Activated T-cell treated with anti-CD3 and anti-CD28 coated beads, Interleukin-2, amount 50 U/mL, for 72 hours (primary cell): ENCODE data around the gene FBN1. TPM values are rescaled to one million over a fixed set of nuclear protein-coding genes. Genes with fewer than 3 reads are reported as not detected.

Experiments used
- ATAC-seq, 2 donors: fragments of 150-1000 bp; cut with Tn5 transposase; replicated peaks in 1 of 2; 2 replicates each; pipeline ENCODE4 v1.10.0; 2021; ENCODE audit warnings: moderate library complexity in 2 of 2, mild to moderate bottlenecking in 1 of 2
- DNase-seq, 2 donors: peaks; one replicate each; pipeline ENCODE4 v3.0.0; 2021 to 2022; ENCODE audit warnings: mixed read lengths in 1 of 2
- H3K27ac Mint-ChIP-seq: one replicate; pipeline ENCODE4 v1.8.0; 2022; ENCODE audit warnings: mild to moderate bottlenecking, moderate library complexity, mixed read lengths
- H3K27me3 Mint-ChIP-seq: one replicate; pipeline ENCODE4 v1.8.0; 2022; ENCODE audit warnings: low read depth, mixed read lengths
- H3K36me3 Mint-ChIP-seq, 2 donors: one replicate each; pipeline ENCODE4 v1.8.0; 2022; ENCODE audit warnings: mixed read lengths in 2 of 2, mild to moderate bottlenecking in 1 of 2; ENCODE audit not compliant: insufficient read depth in 2 of 2
- H3K4me1 Mint-ChIP-seq: one replicate; pipeline ENCODE4 v1.8.0; 2022; ENCODE audit warnings: low read depth, mixed read lengths
- H3K4me3 Mint-ChIP-seq, 2 donors: one replicate each; pipeline ENCODE4 v1.8.0; 2022; ENCODE audit warnings: mild to moderate bottlenecking in 2 of 2, mixed read lengths in 2 of 2, moderate library complexity in 2 of 2
- H3K9me3 Mint-ChIP-seq, 2 donors: one replicate each; pipeline ENCODE4 v1.8.0; 2022; ENCODE audit warnings: mixed read lengths in 2 of 2
- total RNA-seq, 2 donors: library from RNA; stranded (reverse); gene quantifications; one replicate each; pipeline ENCODE4 v1.2.3, GENCODE V29; 2022

FBN1 gene
- total RNA-seq, 2 donors from 2014 or later, result 0.50 to 0.79 TPM

DNA sequence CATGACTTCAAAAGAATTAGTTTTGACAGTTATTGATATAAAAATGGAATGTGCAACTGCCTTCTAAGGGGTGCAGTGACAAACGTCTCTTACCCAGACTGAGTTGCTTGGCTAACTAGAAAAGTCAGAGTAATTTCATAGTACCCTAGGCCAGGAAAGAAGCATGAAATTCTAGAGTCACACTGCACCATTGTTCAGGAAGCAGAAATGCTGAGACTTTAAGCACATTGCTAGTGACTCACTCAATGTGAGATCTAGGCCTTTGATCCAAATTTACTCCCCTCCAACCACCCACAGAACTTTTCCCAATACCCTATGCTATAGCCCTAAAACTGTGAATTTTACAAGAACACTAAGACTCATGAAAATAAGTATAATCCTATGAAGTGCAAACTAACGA is 203.5 kb downstream of the FBN1 start:
- no peaks in the 10 kb centered on the region for H3K27me3 Mint-ChIP-seq
- no peak for ATAC-seq
- no peak overlapping the region for H3K27ac Mint-ChIP-seq
- H3K4me1 Mint-ChIP-seq, result no peaks in the 10 kb centered on the region
- no peaks in the 10 kb centered on the region for H3K9me3 Mint-ChIP-seq
- no peaks in the 10 kb centered on the region for H3K36me3 Mint-ChIP-seq
- DNase-seq, result no peak
- H3K4me3 Mint-ChIP-seq, result no peak overlapping the region

DNA sequence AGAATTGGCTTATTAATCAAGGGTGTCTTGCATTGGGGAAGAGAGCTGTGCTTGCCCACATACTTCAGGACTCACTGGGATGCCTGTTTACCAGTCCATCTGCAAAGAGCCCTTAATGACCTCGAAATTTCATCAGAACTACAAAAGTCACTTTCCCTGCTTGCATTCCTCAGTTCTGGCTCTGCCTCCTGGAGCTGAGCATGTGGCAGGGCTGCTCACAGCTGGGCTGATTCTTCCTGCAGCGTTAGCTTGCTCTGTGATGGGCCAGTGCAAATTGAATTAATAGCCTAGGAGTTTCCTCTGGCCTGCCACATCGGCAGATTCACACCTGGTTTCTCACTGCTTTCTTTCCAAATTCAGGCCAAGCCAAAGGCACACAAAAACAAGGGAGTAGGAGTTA is 205.4 kb downstream of the FBN1 start:
- Mint-ChIP-seq H3K4me1 (no peaks in the 10 kb centered on the region), H3K36me3 (no peaks in the 10 kb centered on the region), H3K27ac (no peak overlapping the region), H3K4me3 (no peak overlapping the region), H3K27me3 (no peaks in the 10 kb centered on the region), H3K9me3 (no peaks in the 10 kb centered on the region)
- no peak for ATAC-seq
- no peak for DNase-seq

DNA sequence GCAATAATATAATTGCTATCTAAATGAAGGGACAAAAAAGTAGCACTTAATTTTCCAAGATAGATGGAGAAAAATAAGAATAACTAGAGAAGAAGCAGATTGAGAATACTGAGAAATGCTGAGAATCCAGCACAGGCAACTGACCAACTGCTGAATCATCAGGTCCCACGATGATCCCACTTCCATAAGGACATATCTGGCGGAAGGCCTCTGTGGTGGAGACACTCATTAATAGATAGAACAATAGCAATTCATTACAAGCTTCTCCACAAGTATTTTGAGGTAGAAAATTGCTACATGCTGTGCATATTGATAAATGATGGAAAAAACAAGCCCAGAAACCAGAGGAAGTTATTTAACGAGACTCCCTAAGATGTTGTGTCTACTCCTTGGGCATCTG is 208.3 kb downstream of the FBN1 start:
- Mint-ChIP-seq H3K4me3 (no peak overlapping the region), H3K27ac (no peak overlapping the region), H3K36me3 (no peaks in the 10 kb centered on the region), H3K27me3 (no peaks in the 10 kb centered on the region), H3K9me3 (no peaks in the 10 kb centered on the region), H3K4me1 (peaks cover 8% of the 10 kb centered on the region)
- no peak for DNase-seq
- ATAC-seq, result no peak

DNA sequence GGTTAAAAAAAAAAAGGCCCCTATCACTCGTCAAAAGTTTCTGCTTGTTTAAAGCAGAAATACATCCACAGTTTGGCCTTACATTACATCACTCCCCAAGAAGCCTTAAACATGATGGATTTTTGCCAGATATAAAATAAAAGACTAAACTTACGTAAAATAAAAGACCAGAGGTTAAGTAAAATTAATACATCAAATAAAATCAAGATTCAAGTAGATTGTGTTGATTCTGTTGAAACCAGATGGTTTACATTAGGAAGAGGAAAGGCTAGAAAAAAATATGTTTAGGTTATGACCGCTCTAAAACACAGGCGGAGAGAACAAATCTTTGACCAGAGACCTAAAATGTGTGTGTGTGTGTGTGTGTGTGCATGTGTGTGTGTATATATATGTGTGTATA is 210.2 kb downstream of the FBN1 start:
- Mint-ChIP-seq H3K4me3 (no peak overlapping the region), H3K9me3 (no peaks in the 10 kb centered on the region), H3K27ac (no peak overlapping the region), H3K27me3 (no peaks in the 10 kb centered on the region), H3K36me3 (no peaks in the 10 kb centered on the region), H3K4me1 (peaks cover 8% of the 10 kb centered on the region)
- ATAC-seq (no peak), DNase-seq (no peak)

DNA sequence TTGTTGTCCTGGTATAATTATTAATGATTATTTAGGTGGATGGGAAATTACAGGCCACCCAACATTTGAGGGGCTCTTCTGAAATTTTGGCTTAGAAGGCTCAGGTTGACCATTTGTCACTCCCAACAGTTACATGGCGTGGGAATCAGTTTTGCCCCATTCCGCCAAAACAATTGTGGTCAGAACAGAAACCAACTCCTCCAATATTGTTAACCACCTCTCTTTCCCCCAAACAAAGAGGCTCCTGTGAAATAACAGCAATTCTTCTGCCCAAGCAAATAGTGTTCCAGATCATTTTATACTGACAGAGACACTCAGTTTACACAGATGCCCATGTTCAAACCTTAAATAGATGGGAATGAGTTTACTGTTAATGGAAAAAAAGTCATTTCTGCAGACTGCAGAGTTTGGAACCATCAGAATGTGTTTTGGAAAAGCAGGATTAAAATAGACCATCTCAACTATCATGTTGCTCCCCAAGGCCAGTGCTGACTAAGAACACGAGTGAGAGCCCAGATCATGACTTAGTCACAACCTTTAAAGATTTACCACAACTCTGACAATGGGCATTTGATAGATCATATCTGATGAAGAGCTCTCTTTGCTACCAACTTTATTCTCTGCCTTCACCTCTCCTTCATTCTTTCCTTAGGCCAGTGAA is 212.2 kb downstream of the FBN1 start:
- peak; percentile 45 for ATAC-seq
- peaks cover 8% of the 10 kb centered on the region for H3K4me1 Mint-ChIP-seq

DNA sequence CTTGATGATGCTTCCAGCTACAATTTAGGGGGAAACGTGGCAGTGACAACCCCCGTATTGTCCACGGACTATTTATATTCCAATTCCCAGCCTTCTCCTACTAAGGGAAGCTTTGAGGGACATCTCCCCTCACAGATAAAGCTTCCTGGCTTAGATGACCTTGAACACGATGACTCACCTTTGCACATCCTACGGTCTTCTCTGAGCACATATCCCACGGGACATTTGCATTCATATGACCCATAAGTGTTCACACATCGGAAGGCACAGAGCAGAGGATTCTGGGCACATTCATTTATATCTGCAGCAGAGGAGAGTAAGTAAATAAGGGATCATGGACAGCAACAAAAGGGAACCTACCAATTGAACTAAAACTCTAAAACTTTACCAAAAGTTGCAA is 212.8 kb downstream of the FBN1 start:
- H3K9me3 Mint-ChIP-seq, result no peaks in the 10 kb centered on the region
- no peak overlapping the region for H3K4me3 Mint-ChIP-seq
- DNase-seq (no peak), ATAC-seq (no peak)
- no peaks in the 10 kb centered on the region for H3K27me3 Mint-ChIP-seq
- H3K27ac Mint-ChIP-seq, result no peak overlapping the region
- no peaks in the 10 kb centered on the region for H3K36me3 Mint-ChIP-seq
- peaks cover 8% of the 10 kb centered on the region for H3K4me1 Mint-ChIP-seq

More for the DNA sequence above, 212.2 kb downstream of the FBN1 start:
- no peaks in the 10 kb centered on the region for H3K9me3 Mint-ChIP-seq
- H3K27me3 Mint-ChIP-seq, result no peaks in the 10 kb centered on the region
- no peaks in the 10 kb centered on the region for H3K36me3 Mint-ChIP-seq
- DNase-seq, result peak; percentile 1 to 6
- no peak overlapping the region for H3K4me3 Mint-ChIP-seq
- no peak overlapping the region for H3K27ac Mint-ChIP-seq

DNA sequence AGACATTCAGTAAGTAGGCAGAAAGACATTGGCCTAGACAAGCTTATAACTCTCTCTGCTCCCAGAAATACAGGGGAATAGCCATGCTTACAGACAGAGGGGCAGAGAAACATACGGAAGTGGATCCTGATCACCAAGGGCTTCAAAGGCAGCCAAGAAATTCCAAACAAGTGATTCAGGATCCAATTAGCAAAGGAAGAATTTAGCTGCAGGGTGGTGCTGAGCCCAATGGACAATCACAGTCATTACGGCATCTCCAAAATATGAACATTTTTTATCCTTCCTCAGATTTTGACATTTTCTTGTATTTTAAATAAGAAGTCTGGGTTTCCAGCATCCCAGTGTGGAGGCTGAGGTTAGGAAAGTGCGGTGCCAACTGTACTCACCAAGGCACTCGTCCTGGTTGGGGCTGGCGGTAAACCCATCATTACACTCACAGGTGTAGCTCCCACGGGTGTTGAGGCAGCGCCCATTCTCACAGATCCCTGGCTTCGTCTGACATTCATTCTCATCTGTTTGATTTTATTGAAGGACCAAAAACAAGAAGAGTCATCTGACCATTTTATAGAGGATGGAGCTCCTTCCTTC is 217.5 kb downstream of the FBN1 start:
- Mint-ChIP-seq H3K27me3 (no peaks in the 10 kb centered on the region), H3K4me3 (no peak overlapping the region), H3K36me3 (no peaks in the 10 kb centered on the region), H3K9me3 (no peaks in the 10 kb centered on the region), H3K4me1 (no peaks in the 10 kb centered on the region), H3K27ac (no peak overlapping the region)
- ATAC-seq, result no peak
- DNase-seq, result no peak

DNA sequence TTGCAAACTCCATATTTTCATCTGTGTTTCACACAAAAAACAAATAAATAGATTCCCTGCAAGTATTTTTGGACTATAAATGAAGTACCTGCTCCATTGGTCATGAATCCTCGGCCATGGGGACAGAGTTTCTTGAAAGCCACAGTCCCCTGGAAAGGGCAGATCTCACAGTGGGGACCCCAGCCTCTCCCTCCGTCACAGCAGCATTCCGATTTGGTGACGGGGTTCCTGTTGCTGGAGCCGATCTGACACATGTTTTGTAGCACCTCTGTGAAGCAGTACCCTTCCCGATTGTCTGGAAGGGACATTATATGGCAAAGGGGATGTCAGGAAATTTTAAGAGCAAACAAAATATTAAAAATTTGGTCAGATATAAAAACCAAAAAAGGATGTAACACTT is 218.0 kb downstream of the FBN1 start:
- Mint-ChIP-seq H3K27ac (no peak overlapping the region), H3K4me3 (no peak overlapping the region), H3K27me3 (no peaks in the 10 kb centered on the region), H3K4me1 (no peaks in the 10 kb centered on the region), H3K9me3 (no peaks in the 10 kb centered on the region), H3K36me3 (no peaks in the 10 kb centered on the region)
- no peak for ATAC-seq
- DNase-seq, result no peak

DNA sequence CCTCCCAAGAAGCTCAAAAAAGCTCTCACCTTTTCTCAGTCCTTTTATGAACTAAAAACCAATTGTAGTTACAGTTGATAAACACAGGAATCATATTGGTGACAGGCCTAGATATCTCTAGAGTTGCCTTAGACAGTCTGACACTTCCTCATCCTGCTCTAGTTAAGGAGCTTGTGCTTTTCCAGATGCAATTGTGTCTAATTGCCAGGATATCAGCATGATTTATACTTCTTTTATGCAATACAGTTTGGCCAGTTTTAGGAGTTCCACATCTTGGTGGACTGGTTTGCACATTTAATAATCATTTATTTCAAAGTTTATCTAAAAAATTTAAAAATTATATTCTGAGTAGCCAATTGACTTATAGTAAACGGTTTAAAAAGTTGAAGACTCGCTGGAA is 218.6 kb downstream of the FBN1 start:
- Mint-ChIP-seq H3K4me3 (no peak overlapping the region), H3K27ac (no peak overlapping the region), H3K9me3 (no peaks in the 10 kb centered on the region), H3K27me3 (no peaks in the 10 kb centered on the region), H3K4me1 (no peaks in the 10 kb centered on the region), H3K36me3 (no peaks in the 10 kb centered on the region)
- no peak for ATAC-seq
- DNase-seq, result no peak

DNA sequence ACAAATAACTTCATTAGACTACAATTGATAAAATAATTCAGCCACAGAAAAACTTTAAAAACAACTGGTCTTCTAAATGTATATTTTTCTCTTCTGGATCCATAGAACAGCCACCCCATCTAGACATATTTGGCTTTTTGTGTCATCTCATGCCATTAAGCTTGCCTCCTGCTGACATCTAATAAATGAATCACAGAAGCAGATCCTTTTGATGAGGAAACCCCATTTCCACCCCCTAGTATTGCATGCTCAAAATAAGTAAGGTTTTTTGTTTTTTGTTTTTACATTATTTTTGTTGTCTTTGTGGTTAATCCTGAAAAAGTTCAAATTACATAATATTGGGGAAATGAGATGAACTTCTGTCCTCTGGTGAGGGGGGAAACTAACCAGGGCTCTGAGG is 219.5 kb downstream of the FBN1 start:
- H3K9me3 Mint-ChIP-seq, result no peaks in the 10 kb centered on the region
- ATAC-seq, result no peak
- H3K4me3 Mint-ChIP-seq, result no peak overlapping the region
- no peak overlapping the region for H3K27ac Mint-ChIP-seq
- H3K4me1 Mint-ChIP-seq, result no peaks in the 10 kb centered on the region
- H3K36me3 Mint-ChIP-seq, result no peaks in the 10 kb centered on the region
- DNase-seq, result no peak
- H3K27me3 Mint-ChIP-seq, result no peaks in the 10 kb centered on the region

DNA sequence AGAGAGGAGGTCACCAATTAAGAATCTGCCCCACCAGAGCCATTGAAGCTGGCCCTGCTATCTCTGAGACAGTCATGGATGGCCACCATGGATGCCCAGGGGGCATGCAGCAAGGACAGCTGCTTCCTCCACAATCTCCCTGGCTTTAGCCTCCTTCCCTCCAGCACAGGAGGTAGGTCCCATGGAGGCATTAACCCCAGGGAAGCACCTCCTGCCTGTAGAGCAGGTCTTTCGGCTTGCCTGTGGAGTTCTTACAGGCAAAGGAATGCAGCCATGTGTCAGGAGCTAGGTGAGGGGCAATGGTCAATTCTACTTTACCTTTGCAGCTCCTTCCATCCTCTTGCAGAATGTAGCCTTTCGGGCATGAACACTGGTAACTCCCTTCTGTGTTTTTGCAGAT is 220.5 kb downstream of the FBN1 start:
- H3K36me3 Mint-ChIP-seq, result no peaks in the 10 kb centered on the region
- no peaks in the 10 kb centered on the region for H3K9me3 Mint-ChIP-seq
- H3K4me1 Mint-ChIP-seq, result no peaks in the 10 kb centered on the region
- no peak overlapping the region for H3K27ac Mint-ChIP-seq
- DNase-seq, result no peak
- no peak for ATAC-seq
- H3K27me3 Mint-ChIP-seq, result no peaks in the 10 kb centered on the region
- H3K4me3 Mint-ChIP-seq, result no peak overlapping the region

DNA sequence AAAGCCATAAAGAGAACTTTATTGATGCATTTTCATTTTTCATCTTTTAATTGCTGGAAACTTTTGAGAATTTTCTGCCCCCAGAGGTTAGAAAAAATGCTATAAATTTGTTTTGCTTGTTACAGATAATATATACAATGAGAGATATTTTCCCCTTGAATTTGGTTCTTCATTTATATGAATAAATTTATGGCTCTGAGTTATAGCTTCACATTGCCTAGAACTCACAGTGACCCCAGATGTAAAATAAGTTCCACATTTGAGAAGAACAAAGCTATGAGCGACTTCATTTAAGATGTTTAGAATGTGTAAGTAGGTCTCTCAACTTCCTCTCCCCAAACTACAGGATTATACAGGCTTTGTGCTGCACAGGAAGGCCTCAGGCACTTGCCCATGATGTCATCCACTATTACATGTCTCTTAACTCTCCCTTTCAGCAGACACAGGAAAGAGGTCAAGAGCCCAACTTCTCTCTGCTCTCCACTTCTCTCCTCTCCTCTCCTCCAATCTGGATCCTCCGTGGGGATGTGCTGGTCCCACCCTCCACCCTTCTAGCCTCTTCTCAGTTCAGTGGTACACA is 221.5 kb downstream of the FBN1 start:
- Mint-ChIP-seq H3K27me3 (no peaks in the 10 kb centered on the region), H3K36me3 (no peaks in the 10 kb centered on the region), H3K27ac (no peak overlapping the region), H3K4me1 (no peaks in the 10 kb centered on the region), H3K4me3 (no peak overlapping the region), H3K9me3 (no peaks in the 10 kb centered on the region)
- ATAC-seq, result no peak
- DNase-seq, result no peak

DNA sequence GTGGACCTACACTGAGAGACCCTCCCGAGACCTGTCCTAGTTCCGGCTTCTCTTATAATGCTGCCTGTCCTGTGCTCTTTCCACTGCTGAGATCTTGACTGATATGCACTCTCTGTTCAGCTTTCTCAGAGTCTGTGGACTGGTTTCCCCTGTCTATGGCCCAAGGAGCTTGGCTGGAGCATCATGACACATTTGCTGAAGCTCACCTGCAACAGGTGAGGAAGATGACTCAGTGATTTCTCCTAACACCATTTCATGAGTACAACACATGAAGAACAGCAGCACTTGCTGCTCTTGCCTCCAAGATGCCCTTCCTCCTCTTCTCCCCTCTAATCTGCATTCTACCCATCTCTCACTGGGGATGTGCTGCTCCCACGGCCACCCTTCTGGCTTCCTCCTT is 222.2 kb downstream of the FBN1 start:
- H3K36me3 Mint-ChIP-seq, result no peaks in the 10 kb centered on the region
- no peaks in the 10 kb centered on the region for H3K9me3 Mint-ChIP-seq
- H3K4me3 Mint-ChIP-seq, result no peak overlapping the region

DNA sequence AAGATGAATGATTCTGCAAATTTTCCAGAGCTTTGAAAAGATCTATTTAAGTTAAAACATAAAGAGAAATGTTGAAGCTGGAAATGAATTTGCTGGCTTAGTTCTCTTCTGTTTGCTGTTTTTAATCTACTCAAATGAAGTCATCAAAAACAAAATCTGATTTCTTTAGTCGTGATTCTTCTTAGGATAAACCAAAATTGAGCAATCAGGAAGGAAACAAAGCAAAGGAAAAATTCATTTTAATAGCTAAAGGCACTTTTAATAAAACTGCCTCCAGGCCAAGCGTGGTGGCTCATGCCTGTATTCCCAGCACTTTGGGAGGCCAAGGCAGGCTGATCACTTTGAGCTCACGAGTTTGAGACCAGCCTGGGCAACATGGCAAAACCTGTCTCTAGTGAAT is 223.1 kb downstream of the FBN1 start:
- Mint-ChIP-seq H3K9me3 (no peaks in the 10 kb centered on the region), H3K27ac (no peak overlapping the region), H3K4me1 (no peaks in the 10 kb centered on the region), H3K4me3 (no peak overlapping the region), H3K27me3 (no peaks in the 10 kb centered on the region), H3K36me3 (no peaks in the 10 kb centered on the region)
- ATAC-seq, result no peak
- DNase-seq, result no peak

More for the DNA sequence above, 222.2 kb downstream of the FBN1 start:
- H3K27me3 Mint-ChIP-seq, result no peaks in the 10 kb centered on the region
- no peak overlapping the region for H3K27ac Mint-ChIP-seq
- ATAC-seq, result no peak
- no peak for DNase-seq
- no peaks in the 10 kb centered on the region for H3K4me1 Mint-ChIP-seq
